ENCODE data around the gene RTF2. TPM values are rescaled to one million over a fixed set of nuclear protein-coding genes. Genes with fewer than 3 reads are reported as not detected.

Gene RTF2
- 85.7 and 99.5 TPM in 2 replicates for total RNA-seq

GRCh38 chr20:56468316-56469076 is at the start of gene RTF2:
TSS of gene RTF2 (plus strand) at chr20:56468627. CDS start at chr20:56468698, 71 bp downstream.

GRCh38 chr20:56524444-56524843 is 56.0 kb downstream of the RTF2 start, which contains the start of gene FAM209A:
TSS of gene FAM209A (plus strand) at chr20:56524744. CDS start at chr20:56524809, 65 bp downstream.

GRCh38 chr20:56532946-56533345 is 64.5 kb downstream of the RTF2 start, which contains the start of gene FAM209B:
TSS of gene FAM209B (plus strand) at chr20:56533246. CDS start at chr20:56533342, 96 bp downstream.

Other genes with a start within 250 kb of the RTF2 start
- gene MC3R, start 219.9 kb upstream of the RTF2 start, total RNA-seq, result not detected in 2 replicates
- 31.4 and 42.0 TPM in 2 replicates for gene FAM210B, start 109.7 kb upstream of the RTF2 start, total RNA-seq
- 9.6 and 88.8 TPM in 2 replicates for gene AURKA, start 76.4 kb upstream of the RTF2 start, total RNA-seq
- 25.9 and 33.7 TPM in 2 replicates for gene CSTF1, start 76.0 kb upstream of the RTF2 start, total RNA-seq
- gene CASS4, start 56.4 kb upstream of the RTF2 start, total RNA-seq, result 0.28 and 2.9 TPM in 2 replicates
- under 0.01 TPM in 1 of 2 replicates, not detected in the other for gene FAM209A, start 56.1 kb downstream of the RTF2 start, total RNA-seq
- not detected in 2 replicates for gene FAM209B, start 64.6 kb downstream of the RTF2 start, total RNA-seq
- gene TFAP2C, start 160.7 kb downstream of the RTF2 start, total RNA-seq, result not detected in 2 replicates

Data from regular cardiac myocyte (primary cell).